GM20431 (cell line): ENCODE results near the gene SCN10A.

Experiments used
- in situ Hi-C: fragments of 300-500 bp; cut with MseI, MboI; formaldehyde crosslinking; loops from one replicate; pipeline ENCODE4 v1.15.0; 2020; ENCODE audit warnings: low sequenced_read_pairs; ENCODE audit not compliant: unreplicated experiment

SCN10A gene

GRCh38 chr3:38723569-38724391 lies 92.2 kb downstream of the SCN10A start:
- in situ Hi-C loops, result no loop called here

GRCh38 chr3:38722781-38723568 lies 93.0 kb downstream of the SCN10A start:
- in situ Hi-C loops, result no loop called here

- in situ Hi-C loops, result no loop called here
Measured at GRCh38 chr3:38721207-38721772, 94.7 kb downstream of the SCN10A start.

GRCh38 chr3:38720465-38720864 lies 95.6 kb downstream of the SCN10A start:
- in situ Hi-C loops, result no loop called here

GRCh38 chr3:38717355-38718240 lies 98.4 kb downstream of the SCN10A start:
- in situ Hi-C loops, result no loop called here

- in situ Hi-C loops, result no loop called here
Measured at GRCh38 chr3:38713121-38713520, 102.9 kb downstream of the SCN10A start.

GRCh38 chr3:38711321-38711720 lies 104.7 kb downstream of the SCN10A start:
- in situ Hi-C loops, result no loop called here

GRCh38 chr3:38707730-38708129 lies 108.3 kb downstream of the SCN10A start:
- in situ Hi-C loops, result no loop called here

- in situ Hi-C loops, result no loop called here
Measured at GRCh38 chr3:38706961-38707360, 109.1 kb downstream of the SCN10A start.

GRCh38 chr3:38702231-38702630 lies 113.8 kb downstream of the SCN10A start:
- in situ Hi-C loops, result no loop called here

- in situ Hi-C loops, result no loop called here
Measured at GRCh38 chr3:38698760-38699159, 117.3 kb downstream of the SCN10A start.

- in situ Hi-C loops, result no loop called here
Measured at GRCh38 chr3:38698061-38698460, 118.0 kb downstream of the SCN10A start.

GRCh38 chr3:38696034-38696433 lies 120.0 kb downstream of the SCN10A start:
- in situ Hi-C loops, result no loop called here

- in situ Hi-C loops, result no loop called here
Measured at GRCh38 chr3:38690185-38690584, 125.8 kb downstream of the SCN10A start.

- in situ Hi-C loops, result no loop called here
Measured at GRCh38 chr3:38689774-38690173, 126.2 kb downstream of the SCN10A start.

- in situ Hi-C loops, result no loop called here
Measured at GRCh38 chr3:38689346-38689745, 126.7 kb downstream of the SCN10A start.

- in situ Hi-C loops, result no loop called here
Measured at GRCh38 chr3:38687321-38687720, 128.7 kb downstream of the SCN10A start.

GRCh38 chr3:38684546-38684945 lies 131.5 kb downstream of the SCN10A start:
- in situ Hi-C loops, result no loop called here

- in situ Hi-C loops, result no loop called here
Measured at GRCh38 chr3:38669668-38670067, 146.3 kb downstream of the SCN10A start.

GRCh38 chr3:38662544-38662943 lies 153.5 kb downstream of the SCN10A start:
- in situ Hi-C loops, result no loop called here
